Measurements from ENCODE around the gene KLHL29. TPM values are rescaled to one million over a fixed set of nuclear protein-coding genes. Genes with fewer than 3 reads are reported as not detected.

Gene KLHL29
- polyA plus RNA-seq, 3 donors, result 0.03 TPM; not detected in 2

DNA sequence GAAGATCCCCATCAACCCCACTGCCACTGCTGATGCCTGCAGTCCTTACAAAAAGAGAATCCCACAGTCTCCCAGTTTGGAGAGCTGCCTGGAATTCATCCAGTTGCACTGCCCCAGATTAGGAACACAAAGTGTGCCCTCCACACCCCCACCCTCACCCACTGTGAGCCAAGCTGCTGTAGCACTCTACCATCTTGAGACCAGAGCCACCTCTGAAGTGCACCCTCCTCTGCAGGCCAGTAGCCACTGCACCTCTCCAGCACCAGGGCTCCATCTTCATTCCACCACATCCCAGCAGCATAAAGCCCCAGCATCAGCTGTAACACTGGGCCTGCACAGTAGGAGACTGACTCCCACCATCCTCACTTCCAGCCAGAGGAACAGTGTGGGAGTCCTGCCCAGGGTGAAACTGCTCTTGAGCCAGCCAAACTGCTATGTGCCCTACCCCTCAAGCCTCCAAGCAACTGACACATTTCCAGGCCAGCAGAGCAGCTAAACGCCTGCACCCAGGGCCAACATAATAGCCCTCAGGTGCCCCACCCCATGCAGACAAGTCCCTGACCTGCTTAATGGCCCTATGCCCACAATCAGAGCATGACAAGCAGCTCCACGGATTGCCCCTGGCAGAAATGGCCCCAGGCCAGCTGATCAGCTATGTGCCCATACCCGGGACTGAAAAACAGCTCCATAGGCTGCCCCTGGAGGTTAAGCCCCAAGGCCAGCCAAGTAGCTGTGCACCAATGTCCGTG lies 335.9 kb downstream of the KLHL29 start:
- 98% methylated on average over 4 of the region's 4 CpGs for WGBS (ENCODE audit: insufficient coverage)
- peaks cover 31% of the 10 kb centered on the region for H3K4me1 Mint-ChIP-seq
- Histone ChIP-seq H3K36me3 (replicated peaks in 1 of 2; ENCODE audit: control insufficient read depth in 1 of 2, insufficient read depth in 2 of 2, low read length in 2 of 2) (peaks cover 18 to 52% of the 10 kb centered on the region in 2 donors), H3K4me1 (ENCODE audit: control insufficient read depth in 1 of 2, insufficient read depth in 2 of 2, low read length in 2 of 2) (peaks cover 7 to 8% of the 10 kb centered on the region in 2 donors), H3K4me3 (replicated peaks in 1 of 3; ENCODE audit: low read depth in 2 of 3, low read length in 3 of 3) (no peak overlapping the region), H3K4me2 (replicated peaks; ENCODE audit: extremely low read depth, low read length, poor library complexity, severe bottlenecking) (no peak overlapping the region), H3K27me3 (ENCODE audit: control insufficient read depth in 2 of 2, insufficient read depth in 2 of 2, low read length in 2 of 2) (no peaks in the 10 kb centered on the region), H3K9ac (ENCODE audit: insufficient read depth, low read length, poor library complexity, severe bottlenecking) (no peak overlapping the region), H3K27ac (ENCODE audit: low read depth in 1 of 2, low read length in 2 of 2) (no peak overlapping the region), H3K9me3 (replicated peaks in 1 of 2; ENCODE audit: control insufficient read depth in 1 of 2, insufficient read depth in 1 of 2, low read length in 2 of 2) (peaks cover 15 to 16% of the 10 kb centered on the region in 2 donors), H2AFZ (ENCODE audit: insufficient read depth, low read depth, low read length, poor library complexity, severe bottlenecking) (no peak overlapping the region), H3K79me2 (ENCODE audit: insufficient read depth, low read length) (no peaks in the 10 kb centered on the region), H4K20me1 (ENCODE audit: insufficient read depth, low read length) (peaks cover 11% of the 10 kb centered on the region)
- peaks cover 69 to 70% of the 10 kb centered on the region in 2 donors for H3K36me3 Mint-ChIP-seq
- H3K27ac Mint-ChIP-seq, result peak overlapping the region in 3 of 7 donors; percentile 20 to 54 (median 31)
- DNase-seq, result no peak
- H3K4me3 Mint-ChIP-seq, result no peak overlapping the region
- H3K9me3 Mint-ChIP-seq, result peaks cover 12 to 38% (median 20%) of the 10 kb centered on the region in 7 donors
- intact Hi-C loops (cut with micrococcal nuclease), result no loop called here
- no peaks in the 10 kb centered on the region for H3K27me3 Mint-ChIP-seq (ENCODE audit: low read depth in 3 of 3)
- TF ChIP-seq CTCF (IDR thresholded peaks at IDR 0.05), result no peak

DNA sequence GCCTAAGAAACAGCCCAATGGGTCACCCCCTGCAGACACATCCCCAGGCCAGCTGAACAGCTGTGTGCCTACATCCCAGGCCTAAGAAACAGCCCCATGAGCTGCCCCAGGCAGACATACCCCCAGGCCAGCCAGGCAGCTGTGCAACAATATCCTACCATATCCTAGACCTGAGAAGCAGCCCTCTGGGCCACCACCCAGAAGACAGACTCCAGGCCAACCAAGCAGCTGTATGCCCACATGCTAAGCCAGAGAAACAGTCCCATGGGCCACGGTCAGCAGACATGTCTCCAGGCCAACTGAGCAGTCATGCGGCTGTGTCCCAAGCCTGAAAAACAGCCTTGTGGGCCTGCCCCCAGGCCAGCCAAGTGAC lies 336.5 kb downstream of the KLHL29 start:
- H3K79me2 ChIP-seq (ENCODE audit: insufficient read depth, low read length), result no peaks in the 10 kb centered on the region
- WGBS (ENCODE audit: insufficient coverage), result 100% methylated on average over 2 of the region's 2 CpGs
- Mint-ChIP-seq H3K27ac (no peak overlapping the region), H3K9me3 (peaks cover 13 to 38% (median 20%) of the 10 kb centered on the region in 7 donors), H3K36me3 (peaks cover 72 to 74% of the 10 kb centered on the region in 2 donors), H3K4me1 (peaks cover 27% of the 10 kb centered on the region), H3K27me3 (ENCODE audit: low read depth in 3 of 3) (no peaks in the 10 kb centered on the region), H3K4me3 (no peak overlapping the region)
- H3K27me3 ChIP-seq (ENCODE audit: control insufficient read depth in 2 of 2, insufficient read depth in 2 of 2, low read length in 2 of 2), result no peaks in the 10 kb centered on the region
- peaks cover 4% of the 10 kb centered on the region in 2 donors for H3K4me1 ChIP-seq (ENCODE audit: control insufficient read depth in 1 of 2, insufficient read depth in 2 of 2, low read length in 2 of 2)
- no peak for TF ChIP-seq CTCF (IDR thresholded peaks at IDR 0.05)
- intact Hi-C loops (cut with micrococcal nuclease), result no loop called here
- H3K9ac ChIP-seq (ENCODE audit: insufficient read depth, low read length, poor library complexity, severe bottlenecking), result no peak overlapping the region
- DNase-seq, result no peak
- no peak overlapping the region for H3K4me2 ChIP-seq (replicated peaks; ENCODE audit: extremely low read depth, low read length, poor library complexity, severe bottlenecking)
- H3K36me3 ChIP-seq (replicated peaks in 1 of 2; ENCODE audit: control insufficient read depth in 1 of 2, insufficient read depth in 2 of 2, low read length in 2 of 2), result peaks cover 18 to 57% of the 10 kb centered on the region in 2 donors
- H2AFZ ChIP-seq (ENCODE audit: insufficient read depth, low read depth, low read length, poor library complexity, severe bottlenecking), result no peak overlapping the region
- no peak overlapping the region for H3K27ac ChIP-seq (ENCODE audit: low read depth in 1 of 2, low read length in 2 of 2)
- peaks cover 11% of the 10 kb centered on the region for H4K20me1 ChIP-seq (ENCODE audit: insufficient read depth, low read length)
- no peak overlapping the region for H3K4me3 ChIP-seq (replicated peaks in 1 of 3; ENCODE audit: low read depth in 2 of 3, low read length in 3 of 3)
- H3K9me3 ChIP-seq (replicated peaks in 1 of 2; ENCODE audit: control insufficient read depth in 1 of 2, insufficient read depth in 1 of 2, low read length in 2 of 2), result peaks cover 15 to 16% of the 10 kb centered on the region in 2 donors
